HL-60/S4 treated with retinoic acid at 250 ng/mL for 4 days and 3 days (cell line): ENCODE data around the gene MT1X.

ENCODE experiments used
- in situ Hi-C: fragments of 300-500 bp; cut with MboI; formaldehyde crosslinking; loops from 2 replicates; pipeline ENCODE4 v1.7.0; 2022; ENCODE audit warnings: low sequenced_read_pairs

Gene MT1X

DNA sequence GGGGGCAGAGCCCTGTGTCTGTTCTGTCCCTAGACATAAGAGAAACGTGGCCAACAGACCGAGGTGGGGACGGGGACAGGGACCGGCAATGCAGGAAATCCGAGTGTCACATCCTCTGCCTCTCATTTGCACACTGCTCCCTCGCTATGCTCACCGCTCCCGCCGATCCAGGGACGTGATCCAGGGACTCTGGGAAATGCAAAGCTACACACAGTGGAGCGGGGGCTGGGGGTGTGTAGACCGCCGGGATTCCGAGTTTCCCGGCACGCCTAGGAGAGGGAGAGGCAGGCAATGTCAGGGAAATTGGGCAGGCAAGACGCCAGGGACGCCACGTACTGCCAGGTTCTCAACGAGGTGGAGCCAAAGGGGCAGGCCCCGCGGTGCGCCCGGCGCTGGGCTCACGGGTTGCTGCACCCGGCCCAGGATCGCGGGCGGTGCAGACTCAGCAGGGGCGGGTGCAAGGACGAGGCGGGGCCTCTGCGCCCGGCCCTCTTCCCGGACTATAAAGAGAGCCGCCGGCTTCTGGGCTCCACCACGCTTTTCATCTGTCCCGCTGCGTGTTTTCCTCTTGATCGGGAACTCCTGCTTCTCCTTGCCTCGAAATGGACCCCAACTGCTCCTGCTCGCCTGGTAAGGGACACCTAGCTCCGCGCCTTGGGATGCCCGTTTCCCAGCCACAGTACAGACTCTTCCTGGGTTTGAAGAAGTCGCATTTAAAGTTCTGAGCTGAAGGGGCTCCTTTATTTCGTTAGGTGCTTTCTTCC is at the start of gene MT1X:
TSS of gene MT1X (plus strand) at position 532 of the 764 bp plus-strand sequence. CDS start at position 603, 71 bp downstream.
- in situ Hi-C loops: no loop called here

- in situ Hi-C loops: no loop called here
These were observed 49.4 kb upstream of the MT1X start for GRCh38 chr16:56632848-56633365.

DNA sequence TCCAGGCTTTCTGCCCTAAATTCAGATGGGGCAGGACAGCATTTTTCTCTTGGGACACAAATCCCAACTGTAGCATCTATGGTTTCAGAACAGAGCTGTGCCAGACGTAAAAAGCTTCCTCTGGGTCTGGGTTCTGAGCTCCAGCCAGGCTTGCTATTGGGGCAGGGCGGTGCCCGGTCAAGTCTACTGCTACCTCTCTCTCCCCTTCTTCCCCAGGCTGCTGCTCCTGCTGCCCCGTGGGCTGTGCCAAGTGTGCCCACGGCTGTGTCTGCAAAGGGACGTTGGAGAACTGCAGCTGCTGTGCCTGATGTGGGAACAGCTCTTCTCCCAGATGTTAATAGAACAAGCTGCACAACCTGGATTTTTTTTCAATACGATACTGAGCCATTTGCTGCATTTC is 48.7 kb upstream of the MT1X start:
- in situ Hi-C loops: no loop called here

GRCh38 chr16:56634715-56635440 is 47.4 kb upstream of the MT1X start:
- in situ Hi-C loops: no loop called here

DNA sequence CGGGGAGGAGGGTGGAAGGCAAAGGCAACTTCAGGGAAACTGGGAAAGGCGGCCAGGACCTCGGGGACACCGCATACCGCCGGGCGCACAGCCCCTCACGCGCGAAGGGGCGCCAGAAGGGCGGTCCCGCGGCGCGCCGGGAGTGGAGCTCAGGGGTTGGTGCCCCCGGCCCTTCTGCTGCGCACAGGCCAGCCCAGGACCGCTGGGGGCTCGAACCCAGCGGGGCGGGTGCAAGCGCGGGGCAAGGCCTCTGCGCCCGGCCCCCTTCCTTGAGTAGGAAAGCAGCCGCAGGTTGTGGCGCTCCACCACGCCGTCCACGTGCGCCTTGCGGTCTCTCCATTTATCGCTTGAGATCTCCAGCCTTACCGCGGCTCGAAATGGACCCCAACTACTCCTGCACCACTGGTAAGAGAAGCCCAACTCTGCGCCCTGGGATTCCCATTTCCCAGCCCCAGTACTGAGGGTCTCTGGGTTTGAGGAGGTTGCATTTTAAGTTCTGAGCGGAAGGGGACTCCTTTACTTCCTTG is 46.8 kb upstream of the MT1X start:
- in situ Hi-C loops: no loop called here

DNA sequence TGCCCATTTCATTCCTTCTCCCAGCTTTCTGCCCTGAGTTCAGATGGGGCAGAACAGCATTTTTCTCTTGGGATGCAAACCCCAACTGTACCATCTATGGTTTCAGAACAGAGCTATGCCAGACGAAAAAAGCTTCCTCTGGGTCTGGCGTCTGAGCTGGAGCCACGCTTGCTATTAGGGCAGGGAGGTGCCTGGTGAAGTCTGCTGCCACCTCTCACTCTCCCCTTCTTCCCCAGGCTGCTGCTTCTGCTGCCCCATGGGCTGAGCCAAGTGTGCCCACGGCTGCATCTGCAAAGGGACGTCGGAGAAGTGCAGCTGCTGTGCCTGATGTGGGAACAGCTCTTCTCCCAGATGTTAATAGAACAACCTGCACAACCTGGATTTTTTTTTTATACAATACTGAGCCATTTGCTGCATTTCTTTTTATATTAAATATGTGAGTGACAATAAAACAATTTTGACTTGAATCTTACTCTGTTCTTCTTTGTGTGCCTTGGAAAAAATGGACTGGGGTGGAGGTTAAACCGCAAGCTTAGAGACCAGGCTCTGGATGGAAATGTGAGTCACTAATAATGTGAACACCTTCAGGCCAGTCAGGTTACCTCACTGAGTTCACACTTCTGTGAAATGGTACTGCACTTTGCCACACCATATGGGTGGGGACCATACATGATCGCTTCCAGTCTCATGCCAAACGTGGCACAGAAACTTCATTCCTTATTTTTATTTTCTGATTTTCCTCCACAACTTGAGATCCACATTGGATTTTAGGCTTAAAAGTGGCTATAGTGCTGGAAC is 45.5 kb upstream of the MT1X start:
- in situ Hi-C loops: no loop called here

DNA sequence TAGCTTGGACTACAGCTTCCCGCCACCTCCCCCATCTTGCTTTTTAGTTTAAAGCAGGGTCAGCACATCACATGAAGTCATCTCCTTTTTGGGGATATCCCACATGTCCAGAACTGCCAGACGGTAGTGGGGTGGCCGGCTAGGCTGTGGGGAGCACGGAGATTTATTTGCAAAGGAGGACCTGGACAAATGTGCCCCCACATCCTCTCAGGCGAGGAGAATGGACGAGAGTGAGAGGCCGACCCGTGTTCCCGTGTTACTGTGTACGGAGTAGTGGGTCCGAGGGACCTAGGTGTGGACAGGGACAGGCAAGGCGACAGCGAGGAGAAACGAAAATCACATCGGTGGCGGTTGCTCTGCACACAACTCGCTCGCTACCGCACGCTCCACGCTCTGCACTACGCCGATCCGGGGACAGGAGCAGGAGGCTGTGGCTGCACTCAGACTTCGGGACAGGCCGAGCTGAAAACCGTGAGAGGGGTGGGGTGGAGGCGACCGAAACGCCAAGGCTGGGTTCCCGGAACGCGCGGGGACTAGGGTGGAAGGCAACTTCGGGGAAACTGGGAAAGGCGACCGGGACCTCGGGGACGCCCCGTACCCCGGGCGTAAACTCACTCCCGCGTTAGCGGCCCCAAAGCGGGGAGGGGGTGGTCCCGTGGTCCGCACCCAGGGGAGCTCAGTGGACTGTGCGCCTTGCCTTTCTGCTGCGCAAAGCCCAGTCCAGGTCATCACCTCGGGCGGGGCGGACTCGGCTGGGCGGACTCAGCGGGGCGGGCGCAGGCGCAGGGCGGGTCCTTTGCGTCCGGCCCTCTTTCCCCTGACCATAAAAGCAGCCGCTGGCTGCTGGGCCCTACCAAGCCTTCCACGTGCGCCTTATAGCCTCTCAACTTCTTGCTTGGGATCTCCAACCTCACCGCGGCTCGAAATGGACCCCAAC is 44.2 kb upstream of the MT1X start, which contains the start of gene MT1A:
TSS of gene MT1A (plus strand) at position 853 of the 937 bp plus-strand sequence. CDS start at position 926, 73 bp downstream.
- in situ Hi-C loops: no loop called here

GRCh38 chr16:56639045-56639444 is 43.2 kb upstream of the MT1X start:
- in situ Hi-C loops: no loop called here

GRCh38 chr16:56640076-56640475 is 42.2 kb upstream of the MT1X start:
- in situ Hi-C loops: no loop called here

GRCh38 chr16:56641166-56641565 is 41.1 kb upstream of the MT1X start:
- in situ Hi-C loops: no loop called here

- in situ Hi-C loops: no loop called here
These were observed 39.0 kb upstream of the MT1X start for GRCh38 chr16:56643080-56643778.

GRCh38 chr16:56643833-56644232 is 38.4 kb upstream of the MT1X start:
- in situ Hi-C loops: no loop called here

DNA sequence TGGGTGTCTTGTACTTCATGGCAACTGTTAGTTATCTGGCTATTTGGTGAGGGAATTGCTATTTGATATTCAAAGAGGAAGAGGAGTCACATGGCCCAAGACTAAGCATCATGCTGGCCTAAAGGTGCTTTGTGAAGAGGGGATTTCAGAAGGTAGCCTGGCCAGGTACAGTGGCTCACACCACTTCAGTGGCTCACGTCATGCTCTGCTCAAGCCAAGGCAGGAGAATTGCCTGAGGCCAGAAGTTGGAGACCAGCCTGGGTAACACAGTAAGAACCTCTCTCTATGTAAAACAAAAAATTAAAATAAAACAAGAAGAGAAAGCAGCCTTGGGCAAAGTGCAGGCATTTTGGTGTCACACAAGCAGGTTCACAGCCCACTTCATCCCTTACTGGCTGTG is 37.0 kb upstream of the MT1X start:
- in situ Hi-C loops: no loop called here

GRCh38 chr16:56645838-56646237 is 36.4 kb upstream of the MT1X start:
- in situ Hi-C loops: no loop called here

- in situ Hi-C loops: no loop called here
These were observed 34.4 kb upstream of the MT1X start for GRCh38 chr16:56647641-56648431.

GRCh38 chr16:56649271-56649670 is 33.0 kb upstream of the MT1X start:
- in situ Hi-C loops: no loop called here

- in situ Hi-C loops: no loop called here
These were observed 32.5 kb upstream of the MT1X start for GRCh38 chr16:56649820-56650219.

DNA sequence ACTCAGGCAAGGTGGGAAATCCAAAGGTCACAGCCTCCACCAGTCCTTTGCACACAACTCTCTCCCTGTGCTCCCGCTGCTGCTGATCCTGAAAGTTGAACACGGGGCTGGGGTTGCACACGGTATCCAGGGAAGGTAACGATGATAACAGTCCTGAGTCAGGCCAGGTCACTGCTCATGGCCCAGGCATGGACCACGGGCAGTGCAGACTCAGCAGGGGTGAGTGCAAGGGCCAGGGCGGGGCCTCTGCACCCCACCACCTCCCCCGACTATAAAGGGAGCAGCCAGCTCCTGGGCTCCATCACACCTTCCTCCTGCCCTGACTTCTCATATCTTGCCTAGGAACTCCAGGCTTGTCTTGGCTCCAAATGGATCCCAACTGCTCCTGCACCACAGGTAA is 30.7 kb upstream of the MT1X start, which contains the start of gene MT1B:
TSS of gene MT1B (plus strand) at position 301 of the 400 bp plus-strand sequence. CDS start at position 369, 68 bp downstream.
- in situ Hi-C loops: no loop called here
